Stimulated activated CD4-positive, alpha-beta T cell treated with anti-CD3 and anti-CD28 coated beads, Interleukin-12 subunit alpha, Interleukin-12 subunit beta, amount 100 ng/mL, for 4 hours (primary cell): ENCODE data around the gene FAM131A.

Experiments used
- DNase-seq: peaks from one replicate; pipeline ENCODE4 v3.0.0-alpha.2; 2020

FAM131A gene

GRCh38 chr3:184343200-184343876, 5.9 kb downstream of the FAM131A start:
- no peak for DNase-seq

- DNase-seq: no peak
Measured at GRCh38 chr3:184344579-184345316, 7.3 kb downstream of the FAM131A start.

DNA sequence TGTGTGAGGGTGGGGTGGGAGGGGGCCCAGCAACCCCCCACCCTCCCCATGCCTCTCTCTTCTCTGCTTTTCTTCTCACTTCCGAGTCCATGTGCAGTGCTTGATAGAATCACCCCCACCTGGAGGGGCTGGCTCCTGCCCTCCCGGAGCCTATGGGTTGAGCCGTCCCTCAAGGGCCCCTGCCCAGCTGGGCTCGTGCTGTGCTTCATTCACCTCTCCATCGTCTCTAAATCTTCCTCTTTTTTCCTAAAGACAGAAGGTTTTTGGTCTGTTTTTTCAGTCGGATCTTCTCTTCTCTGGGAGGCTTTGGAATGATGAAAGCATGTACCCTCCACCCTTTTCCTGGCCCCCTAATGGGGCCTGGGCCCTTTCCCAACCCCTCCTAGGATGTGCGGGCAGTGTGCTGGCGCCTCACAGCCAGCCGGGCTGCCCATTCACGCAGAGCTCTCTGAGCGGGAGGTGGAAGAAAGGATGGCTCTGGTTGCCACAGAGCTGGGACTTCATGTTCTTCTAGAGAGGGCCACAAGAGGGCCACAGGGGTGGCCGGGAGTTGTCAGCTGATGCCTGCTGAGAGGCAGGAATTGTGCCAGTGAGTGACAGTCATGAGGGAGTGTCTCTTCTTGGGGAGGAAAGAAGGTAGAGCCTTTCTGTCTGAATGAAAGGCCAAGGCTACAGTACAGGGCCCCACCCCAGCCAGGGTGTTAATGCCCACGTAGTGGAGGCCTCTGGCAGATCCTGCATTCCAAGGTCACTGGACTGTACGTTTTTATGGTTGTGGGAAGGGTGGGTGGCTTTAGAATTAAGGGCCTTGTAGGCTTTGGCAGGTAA, 8.1 kb downstream of the FAM131A start:
- no peak for DNase-seq

GRCh38 chr3:184346480-184347190, 9.2 kb downstream of the FAM131A start:
- no peak for DNase-seq

DNA sequence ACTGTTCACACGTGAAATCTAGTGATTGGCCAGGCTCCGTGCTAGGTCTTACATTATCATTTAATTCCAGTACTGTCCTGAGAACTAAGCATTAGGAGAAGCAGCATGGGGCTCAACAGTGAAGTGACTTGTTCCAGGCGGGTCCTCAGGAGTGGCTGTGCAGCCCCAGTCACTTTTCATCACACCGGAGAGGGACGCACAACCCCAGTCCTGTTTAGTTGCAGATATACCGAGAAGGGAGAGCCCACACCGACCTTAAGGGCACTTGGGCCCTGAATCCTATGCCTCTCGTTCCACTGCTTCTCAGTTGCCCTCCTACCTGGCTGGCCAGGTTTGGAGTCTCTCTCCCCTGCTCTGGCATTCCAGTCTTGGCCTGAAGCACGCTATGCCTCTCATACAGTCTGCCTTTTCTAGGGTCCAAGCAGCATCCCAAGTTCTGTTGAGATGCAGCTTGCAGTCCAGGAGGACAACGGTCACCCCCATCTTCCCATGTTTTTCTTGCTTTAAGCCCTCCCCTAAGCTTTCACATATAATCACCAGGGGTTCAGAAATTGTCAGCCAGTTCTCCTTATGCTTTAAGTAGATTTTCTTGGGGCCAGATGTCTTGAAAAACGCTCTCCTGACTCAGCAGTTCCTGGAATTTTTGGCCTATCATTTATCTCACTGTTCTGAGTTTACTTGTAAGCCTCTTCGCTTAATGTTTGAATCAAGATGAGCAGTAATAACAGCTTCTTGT, 10.1 kb downstream of the FAM131A start:
- DNase-seq: no peak

DNA sequence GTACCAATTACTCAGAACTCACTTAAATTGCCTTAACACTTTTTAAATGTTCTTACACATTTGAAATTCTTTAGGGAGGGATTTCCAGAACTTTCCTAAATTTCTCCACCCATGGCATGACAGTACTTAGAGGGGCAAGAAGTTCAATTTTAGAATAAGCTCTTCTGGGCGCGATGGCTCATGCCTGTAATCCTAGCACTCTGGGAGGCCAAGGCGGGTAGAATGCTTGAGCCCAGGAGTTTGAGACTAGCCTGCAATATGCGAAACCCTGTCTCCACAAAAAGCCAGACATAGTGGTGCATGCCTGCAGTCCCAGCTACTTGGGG, 10.6 kb downstream of the FAM131A start:
- no peak for DNase-seq

- DNase-seq: no peak
Measured at GRCh38 chr3:184349563-184350470, 12.4 kb downstream of the FAM131A start.

DNA sequence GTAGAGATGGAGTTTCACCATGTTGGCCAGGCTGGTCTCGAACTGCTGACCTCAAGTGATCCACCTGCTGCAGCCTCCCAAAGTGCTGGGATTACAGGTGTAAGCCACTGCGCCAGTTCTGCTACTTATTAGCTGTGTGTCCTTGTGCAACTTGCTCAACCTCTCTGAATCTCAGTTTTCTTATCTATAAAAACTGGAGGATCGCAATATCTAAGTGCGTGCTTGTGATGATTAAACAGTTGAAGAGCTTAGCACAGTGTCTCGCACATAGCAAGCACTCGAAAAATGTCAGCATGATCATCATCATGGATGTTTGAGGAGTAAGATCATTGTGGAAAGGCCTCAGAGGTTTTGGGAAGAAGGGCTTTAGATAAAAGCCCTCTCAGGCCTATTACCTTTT, 13.2 kb downstream of the FAM131A start:
- no peak for DNase-seq

DNA sequence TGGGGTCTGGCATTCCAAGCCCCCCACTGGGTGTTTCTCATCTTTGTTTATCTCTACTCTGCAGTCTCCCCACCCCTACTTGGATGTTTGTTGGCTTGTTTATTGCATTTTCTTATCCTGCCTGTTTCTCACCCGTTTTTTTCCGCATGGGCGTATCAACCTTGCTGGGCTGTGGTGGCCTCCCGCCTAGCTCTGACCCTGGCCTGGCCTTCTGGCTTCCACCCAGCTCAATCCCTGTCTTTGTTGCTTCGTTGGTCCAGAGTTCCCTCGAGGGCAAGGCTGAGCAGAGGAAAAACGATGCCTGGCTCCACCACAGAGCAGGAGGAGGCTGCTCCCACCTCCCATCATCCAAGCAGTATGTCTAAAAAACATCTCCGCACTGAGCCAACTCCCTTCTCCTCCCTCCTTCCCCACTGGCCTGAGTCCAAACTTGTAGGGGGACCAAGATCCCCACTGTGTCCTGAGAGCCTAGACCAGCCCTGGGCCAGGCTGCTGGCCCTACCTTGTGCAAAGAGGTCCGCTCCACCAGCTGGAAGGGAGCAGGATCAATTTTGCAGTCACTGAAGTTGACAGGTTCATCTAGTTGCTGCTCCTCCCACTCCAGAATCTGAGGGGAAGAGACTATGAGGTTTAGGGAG, 14.2 kb downstream of the FAM131A start:
- DNase-seq: no peak

- DNase-seq: no peak
Measured at GRCh38 chr3:184352149-184352785, 14.9 kb downstream of the FAM131A start.

DNA sequence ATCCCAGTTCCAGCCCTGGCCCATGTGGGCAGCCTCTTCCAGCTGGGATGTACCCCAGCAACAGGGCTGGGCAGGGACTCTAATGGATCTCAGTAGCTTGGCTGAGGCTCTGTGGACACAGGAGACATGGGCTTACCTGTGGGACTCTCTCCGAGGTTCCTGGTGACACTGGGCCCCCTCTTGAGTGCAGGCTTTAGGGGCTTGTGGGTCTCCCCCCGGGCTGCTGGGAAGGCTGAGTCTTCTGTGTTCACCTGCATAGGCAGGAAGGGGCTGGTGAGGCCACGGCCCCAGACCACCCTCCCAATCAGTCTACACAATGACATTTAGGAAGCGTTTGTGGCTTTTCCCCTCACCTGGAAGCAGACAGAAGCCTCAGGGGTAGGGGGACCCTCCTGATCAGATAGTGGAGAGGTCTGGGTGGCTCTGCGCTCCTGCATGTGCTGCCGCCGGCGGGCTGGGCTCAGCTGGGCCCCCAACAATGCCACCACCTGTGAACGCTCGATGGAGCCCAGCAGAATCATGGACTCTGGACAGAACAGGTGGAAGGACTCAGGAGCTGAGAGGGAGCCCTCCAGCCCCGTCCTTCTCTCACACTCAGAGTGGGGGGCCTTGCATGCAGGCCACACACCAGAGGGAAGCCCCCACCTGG, 15.6 kb downstream of the FAM131A start:
- no peak for DNase-seq

- no peak for DNase-seq
Measured at GRCh38 chr3:184353546-184353941, 16.1 kb downstream of the FAM131A start.

GRCh38 chr3:184354121-184354728, 16.8 kb downstream of the FAM131A start:
- DNase-seq: peak; percentile 72

GRCh38 chr3:184354754-184355153, 17.4 kb downstream of the FAM131A start:
- DNase-seq: no peak

GRCh38 chr3:184355261-184356040, 18.1 kb downstream of the FAM131A start:
- no peak for DNase-seq

DNA sequence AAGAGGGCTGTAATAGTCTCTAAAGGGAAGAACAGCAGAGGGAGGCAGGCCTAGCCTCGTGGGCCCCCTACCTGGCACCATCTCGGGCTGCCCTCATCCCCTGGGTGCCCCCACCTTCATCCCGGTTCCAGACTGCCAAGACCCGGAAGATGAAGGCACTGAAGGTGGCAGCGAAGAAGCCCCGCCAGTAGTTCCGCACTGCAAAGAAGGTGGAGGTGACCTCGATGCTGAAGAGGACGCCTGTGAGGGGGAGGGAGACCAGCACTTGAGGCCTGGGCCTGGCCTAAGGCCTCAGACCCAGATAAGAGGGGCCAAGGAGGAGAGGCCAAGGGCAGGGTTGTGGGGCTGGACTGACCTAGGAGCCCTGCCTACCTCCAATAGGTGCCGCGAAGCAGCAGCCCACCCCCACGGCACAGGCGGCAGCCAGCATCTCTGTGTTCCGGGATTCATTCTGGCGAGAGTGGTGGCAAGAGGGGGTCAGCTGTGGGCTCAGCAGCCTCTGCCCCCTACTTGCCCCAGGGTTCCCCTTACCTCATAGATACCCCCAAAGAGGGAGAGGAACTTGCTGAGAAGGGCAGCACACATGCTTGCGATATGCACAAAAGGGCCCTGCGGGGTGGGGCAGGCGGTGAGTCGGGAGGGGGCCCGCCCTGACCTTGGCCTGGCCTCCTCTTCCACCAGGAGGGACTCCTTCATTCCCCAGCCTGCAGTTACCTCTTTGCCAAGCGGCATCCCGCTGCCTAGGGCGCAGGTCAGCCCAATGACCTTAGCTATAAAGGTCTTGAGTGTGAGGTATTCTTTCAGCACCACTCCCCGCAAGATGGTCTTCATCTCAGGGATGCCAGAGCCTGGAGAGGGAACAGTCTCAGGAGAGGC, 20.1 kb downstream of the FAM131A start:
- no peak for DNase-seq

GRCh38 chr3:184358124-184358767, 20.8 kb downstream of the FAM131A start:
- DNase-seq: no peak
